ENCODE data around the gene FGF1.

FGF1 gene

GRCh38 chr5:142619815-142620214 is 66.1 kb downstream of the FGF1 start:
- no peak for DNase-seq (ENCODE audit: low read depth)
- no peak for TF ChIP-seq CTCF (IDR thresholded peaks at IDR 0.05; ENCODE audit: control insufficient read depth, extremely low read depth, insufficient read depth)
- H3K4me3 ChIP-seq (ENCODE audit: low read depth, low read length), result no peak overlapping the region

GRCh38 chr5:142618130-142618523 is 67.8 kb downstream of the FGF1 start:
- no peak for DNase-seq (ENCODE audit: low read depth)
- TF ChIP-seq CTCF (IDR thresholded peaks at IDR 0.05; ENCODE audit: control insufficient read depth, extremely low read depth, insufficient read depth), result no peak
- H3K4me3 ChIP-seq (ENCODE audit: low read depth, low read length), result no peak overlapping the region

- H3K4me3 ChIP-seq (ENCODE audit: low read depth, low read length), result no peak overlapping the region
- TF ChIP-seq CTCF (IDR thresholded peaks at IDR 0.05; ENCODE audit: control insufficient read depth, extremely low read depth, insufficient read depth), result no peak
- DNase-seq (ENCODE audit: low read depth), result no peak
Measured at GRCh38 chr5:142617416-142618129, 68.3 kb downstream of the FGF1 start.

- TF ChIP-seq CTCF (IDR thresholded peaks at IDR 0.05; ENCODE audit: control insufficient read depth, extremely low read depth, insufficient read depth), result no peak
- DNase-seq (ENCODE audit: low read depth), result no peak
- H3K4me3 ChIP-seq (ENCODE audit: low read depth, low read length), result no peak overlapping the region
Measured at GRCh38 chr5:142615948-142616347, 69.9 kb downstream of the FGF1 start.

- no peak for TF ChIP-seq CTCF (IDR thresholded peaks at IDR 0.05; ENCODE audit: control insufficient read depth, extremely low read depth, insufficient read depth)
- no peak for DNase-seq (ENCODE audit: low read depth)
- H3K4me3 ChIP-seq (ENCODE audit: low read depth, low read length), result no peak overlapping the region
Measured at GRCh38 chr5:142614054-142614453, 71.8 kb downstream of the FGF1 start.

- no peak for DNase-seq (ENCODE audit: low read depth)
- TF ChIP-seq CTCF (IDR thresholded peaks at IDR 0.05; ENCODE audit: control insufficient read depth, extremely low read depth, insufficient read depth), result no peak
- H3K4me3 ChIP-seq (ENCODE audit: low read depth, low read length), result no peak overlapping the region
Measured at GRCh38 chr5:142613271-142613671, 72.6 kb downstream of the FGF1 start.
